Epithelial cell of esophagus (primary cell): ENCODE results near the gene SOS1.

Experiments
- DNase-seq: peaks from one replicate; pipeline ENCODE4 v3.0.0; 2010; ENCODE audit warnings: low read depth
- H3K4me3 ChIP-seq: 2 replicates; pipeline ENCODE4 v1.5.1; 2011; ENCODE audit warnings: mild to moderate bottlenecking, low read length, control low read depth
- TF ChIP-seq, protein P1 (sequence below): IDR thresholded peaks from 2 replicates; pipeline ENCODE4 v1.5.1; 2011; ENCODE audit warnings: low read depth, mild to moderate bottlenecking, low read length, control low read depth, inconsistent platforms; ENCODE audit not compliant: insufficient read depth; ENCODE audit errors: missing control alignments

Gene SOS1

GRCh38 chr2:38991899-38992298 lies 129.0 kb downstream of the SOS1 start:
- TF ChIP-seq, protein P1, sequence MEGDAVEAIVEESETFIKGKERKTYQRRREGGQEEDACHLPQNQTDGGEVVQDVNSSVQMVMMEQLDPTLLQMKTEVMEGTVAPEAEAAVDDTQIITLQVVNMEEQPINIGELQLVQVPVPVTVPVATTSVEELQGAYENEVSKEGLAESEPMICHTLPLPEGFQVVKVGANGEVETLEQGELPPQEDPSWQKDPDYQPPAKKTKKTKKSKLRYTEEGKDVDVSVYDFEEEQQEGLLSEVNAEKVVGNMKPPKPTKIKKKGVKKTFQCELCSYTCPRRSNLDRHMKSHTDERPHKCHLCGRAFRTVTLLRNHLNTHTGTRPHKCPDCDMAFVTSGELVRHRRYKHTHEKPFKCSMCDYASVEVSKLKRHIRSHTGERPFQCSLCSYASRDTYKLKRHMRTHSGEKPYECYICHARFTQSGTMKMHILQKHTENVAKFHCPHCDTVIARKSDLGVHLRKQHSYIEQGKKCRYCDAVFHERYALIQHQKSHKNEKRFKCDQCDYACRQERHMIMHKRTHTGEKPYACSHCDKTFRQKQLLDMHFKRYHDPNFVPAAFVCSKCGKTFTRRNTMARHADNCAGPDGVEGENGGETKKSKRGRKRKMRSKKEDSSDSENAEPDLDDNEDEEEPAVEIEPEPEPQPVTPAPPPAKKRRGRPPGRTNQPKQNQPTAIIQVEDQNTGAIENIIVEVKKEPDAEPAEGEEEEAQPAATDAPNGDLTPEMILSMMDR = no peak
- no peak overlapping the region for H3K4me3 ChIP-seq
- DNase-seq = no peak

DNA sequence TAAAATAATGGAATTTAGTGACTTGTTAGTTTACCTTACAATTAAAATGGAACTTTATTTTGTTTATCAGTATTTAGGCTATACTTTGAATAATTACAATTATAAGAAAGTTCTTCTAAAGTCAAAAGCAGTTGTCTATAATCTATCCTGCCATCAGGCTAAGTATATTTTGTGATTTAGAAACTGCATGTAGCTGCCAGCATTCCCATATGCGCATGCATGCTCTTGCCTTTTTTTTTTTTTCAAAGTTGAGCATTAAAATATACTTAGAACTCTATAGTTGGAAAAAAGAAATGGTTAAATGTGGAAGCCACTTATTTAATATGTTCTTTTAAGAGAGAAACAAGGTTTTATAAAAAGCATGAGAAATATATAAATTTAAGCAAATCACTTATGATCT lies 132.1 kb downstream of the SOS1 start:
- H3K4me3 ChIP-seq = no peak overlapping the region
- no peak for DNase-seq
- TF ChIP-seq, protein P1 = no peak

DNA sequence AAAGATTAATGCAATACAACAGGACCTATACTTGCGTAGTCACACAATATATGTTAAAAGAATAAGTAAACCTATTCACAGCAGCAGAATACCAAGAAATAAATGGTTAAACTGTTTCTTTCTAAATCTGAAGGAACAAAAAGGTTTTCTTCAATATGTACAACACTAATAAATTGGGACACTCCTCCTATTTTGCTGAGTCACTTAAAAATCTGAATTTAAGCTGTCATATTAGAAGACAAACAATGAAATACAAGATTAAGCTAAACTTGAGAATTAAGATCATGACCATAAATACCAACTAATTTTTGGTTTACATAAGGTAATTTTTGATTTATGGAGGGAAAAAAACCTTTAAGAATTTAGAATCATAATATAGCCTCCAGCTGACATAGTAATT lies 138.4 kb downstream of the SOS1 start:
- DNase-seq = no peak
- TF ChIP-seq, protein P1 = no peak
- H3K4me3 ChIP-seq = no peak overlapping the region

GRCh38 chr2:38981670-38982357 lies 139.0 kb downstream of the SOS1 start:
- DNase-seq = no peak
- TF ChIP-seq, protein P1 = no peak
- no peak overlapping the region for H3K4me3 ChIP-seq

DNA sequence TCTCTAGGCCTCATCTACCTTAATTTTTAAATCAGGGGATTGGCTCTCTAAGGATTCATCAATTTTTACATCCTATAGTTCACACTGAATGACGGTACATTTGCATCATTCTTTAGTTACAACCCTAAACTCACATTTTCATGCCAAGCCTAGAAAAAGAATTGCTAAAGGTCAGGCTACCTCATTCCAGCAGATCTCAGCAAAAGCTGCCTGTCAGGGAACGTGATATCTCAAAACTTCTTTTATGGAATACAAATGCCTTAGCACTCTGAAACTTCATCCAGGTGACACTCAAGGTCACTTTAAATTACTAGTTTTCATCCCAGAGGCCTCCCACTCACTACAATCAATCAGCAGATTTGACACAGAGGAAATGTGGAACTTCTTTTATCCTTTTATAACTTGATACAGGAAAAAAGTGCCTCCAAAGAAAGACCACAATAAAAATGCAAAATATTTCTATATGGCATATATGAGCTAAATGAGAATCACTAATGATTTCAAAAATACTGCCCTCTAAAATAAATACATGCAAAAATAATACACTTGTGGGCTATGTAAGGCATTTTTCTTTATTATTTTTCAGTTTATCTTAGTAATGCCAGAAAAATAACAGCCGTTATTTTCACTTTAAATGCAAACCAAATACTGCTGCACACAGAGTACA lies 139.7 kb downstream of the SOS1 start:
- no peak overlapping the region for H3K4me3 ChIP-seq
- TF ChIP-seq, protein P1 = no peak
- no peak for DNase-seq

GRCh38 chr2:38978908-38979307 lies 141.9 kb downstream of the SOS1 start:
- no peak overlapping the region for H3K4me3 ChIP-seq
- DNase-seq = no peak
- TF ChIP-seq, protein P1 = no peak

DNA sequence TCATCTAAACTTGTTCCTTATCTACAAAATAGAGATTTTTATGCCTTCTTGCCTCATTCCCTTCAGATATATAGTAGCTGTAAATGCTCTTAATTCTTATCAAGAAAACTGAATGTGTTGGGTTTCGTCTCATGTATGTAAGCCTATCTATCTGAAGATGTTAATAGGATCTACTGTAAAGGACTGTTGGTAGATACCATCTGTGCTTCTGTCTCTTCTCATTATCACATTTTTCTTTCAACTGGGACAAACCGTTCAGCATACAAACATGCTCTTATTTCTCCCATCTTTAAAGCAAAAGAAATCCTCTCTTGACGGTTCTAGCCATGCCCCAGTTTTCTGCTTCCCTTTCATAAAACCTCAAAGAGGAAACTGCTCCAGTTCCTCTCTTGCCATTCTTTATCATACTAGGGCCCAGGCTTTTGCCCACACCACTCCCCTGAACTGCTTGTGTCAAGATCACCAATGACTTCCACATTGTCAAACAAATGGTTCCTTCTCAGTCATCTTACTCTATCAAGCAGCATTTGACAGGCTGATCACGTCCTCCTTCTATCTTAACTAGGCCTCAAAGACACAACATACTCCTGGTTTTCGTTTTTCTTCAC lies 142.5 kb downstream of the SOS1 start:
- no peak for DNase-seq
- TF ChIP-seq, protein P1 = no peak
- no peak overlapping the region for H3K4me3 ChIP-seq
